Loucy (cell line): Measurements from ENCODE around the gene TFPI2.

Source experiments
- H2AFZ ChIP-seq: fragments of 200-600 bp; sonication (generic); 2 replicates; pipeline ENCODE4 v1.6.0; 2016; ENCODE audit warnings: antibody characterized with exemption, mild to moderate bottlenecking, low read length, moderate library complexity
- H3F3A ChIP-seq: fragments of 200-600 bp; 2 replicates; pipeline ENCODE4 v1.6.0; 2016; ENCODE audit warnings: antibody characterized with exemption, low read depth, mild to moderate bottlenecking
- H3K27me3 ChIP-seq: fragments of 200-600 bp; sonication (generic); 2 replicates; pipeline ENCODE4 v1.6.1; 2014; ENCODE audit warnings: low read length, mild to moderate bottlenecking; ENCODE audit not compliant: insufficient read depth, poor library complexity, severe bottlenecking
- H3K36me3 ChIP-seq: fragments of 200-600 bp; sonication (generic); 2 replicates; pipeline ENCODE4 v1.6.1; 2016; ENCODE audit warnings: low read length; ENCODE audit not compliant: insufficient read depth
- H3K4me1 ChIP-seq: fragments of 200-600 bp; sonication (generic); 2 replicates; pipeline ENCODE4 v1.5.1; 2014; ENCODE audit warnings: low read length, mild to moderate bottlenecking; ENCODE audit not compliant: insufficient read depth, poor library complexity, severe bottlenecking
- H3K4me2 ChIP-seq: fragments of 200-600 bp; sonication (generic); 2 replicates; pipeline ENCODE4 v1.6.0; 2014; ENCODE audit warnings: antibody characterized with exemption, low read length, low read depth, mild to moderate bottlenecking; ENCODE audit not compliant: poor library complexity, severe bottlenecking
- H3K4me3 ChIP-seq: fragments of 200-600 bp; sonication (generic); 2 replicates; pipeline ENCODE4 v1.5.1; 2014; ENCODE audit warnings: low read length, mild to moderate bottlenecking, mixed read lengths; ENCODE audit not compliant: poor library complexity, severe bottlenecking
- H3K79me2 ChIP-seq: fragments of 200-600 bp; sonication (generic); 2 replicates; pipeline ENCODE4 v1.6.1; 2014; ENCODE audit warnings: low read length; ENCODE audit not compliant: insufficient read depth
- H3K9ac ChIP-seq: fragments of 200-600 bp; sonication (generic); 2 replicates; pipeline ENCODE4 v1.6.0; 2014; ENCODE audit warnings: mild to moderate bottlenecking, low read depth, low read length, moderate library complexity; ENCODE audit not compliant: poor library complexity, severe bottlenecking
- H3K9me2 ChIP-seq: fragments of 200-600 bp; sonication (generic); replicated peaks from 2 replicates; pipeline ENCODE4 v1.6.1; 2016; ENCODE audit warnings: low read depth, low read length, mixed read lengths
- H3K9me3 ChIP-seq: fragments of 200-600 bp; sonication (generic); 2 replicates; pipeline ENCODE4 v1.6.1; 2014; ENCODE audit warnings: mild to moderate bottlenecking, antibody characterized with exemption, low read length, low read depth; ENCODE audit not compliant: insufficient read depth
- H4K20me1 ChIP-seq: fragments of 200-600 bp; sonication (generic); 2 replicates; pipeline ENCODE4 v1.6.0; 2014; ENCODE audit warnings: antibody characterized with exemption, low read length, mild to moderate bottlenecking; ENCODE audit not compliant: insufficient read depth, poor library complexity, severe bottlenecking
- EZH2phosphoT487 ChIP-seq: fragments of 200-600 bp; IDR thresholded peaks from 2 replicates; pipeline ENCODE4 v1.6.1; 2018; ENCODE audit warnings: antibody characterized with exemption, mild to moderate bottlenecking, moderate library complexity, borderline replicate concordance
- TF ChIP-seq, protein P1 (sequence below): fragments of 200-600 bp; sonication (generic); conservative IDR thresholded peaks from 2 replicates; pipeline ENCODE4 v1.5.1; 2014; ENCODE audit warnings: mild to moderate bottlenecking, antibody characterized with exemption, low read length

Gene TFPI2

DNA sequence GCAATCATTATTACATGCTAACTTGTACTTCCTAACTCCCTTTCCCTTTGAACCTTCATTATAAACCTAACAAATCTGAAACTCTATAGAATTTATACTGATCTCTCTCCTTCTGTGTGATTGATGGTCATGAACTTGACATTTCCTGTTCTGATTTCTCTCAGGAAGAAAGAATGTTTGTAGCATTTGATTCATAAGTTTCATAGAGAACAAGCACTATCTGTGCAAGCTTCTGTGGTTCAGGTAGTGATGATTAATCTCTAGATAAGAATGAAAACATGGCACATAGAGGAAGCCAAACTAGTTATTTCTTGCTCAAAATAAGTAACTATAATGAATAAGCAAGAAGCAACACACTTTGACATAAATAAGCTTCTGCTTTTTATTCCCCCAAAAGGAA is 34.2 kb downstream of the TFPI2 start:
- no peaks in the 10 kb centered on the region for H3F3A ChIP-seq
- no peaks in the 10 kb centered on the region for H3K4me1 ChIP-seq
- H4K20me1 ChIP-seq, result no peaks in the 10 kb centered on the region
- H3K9me2 ChIP-seq, result no peaks in the 10 kb centered on the region
- TF ChIP-seq, protein P1, sequence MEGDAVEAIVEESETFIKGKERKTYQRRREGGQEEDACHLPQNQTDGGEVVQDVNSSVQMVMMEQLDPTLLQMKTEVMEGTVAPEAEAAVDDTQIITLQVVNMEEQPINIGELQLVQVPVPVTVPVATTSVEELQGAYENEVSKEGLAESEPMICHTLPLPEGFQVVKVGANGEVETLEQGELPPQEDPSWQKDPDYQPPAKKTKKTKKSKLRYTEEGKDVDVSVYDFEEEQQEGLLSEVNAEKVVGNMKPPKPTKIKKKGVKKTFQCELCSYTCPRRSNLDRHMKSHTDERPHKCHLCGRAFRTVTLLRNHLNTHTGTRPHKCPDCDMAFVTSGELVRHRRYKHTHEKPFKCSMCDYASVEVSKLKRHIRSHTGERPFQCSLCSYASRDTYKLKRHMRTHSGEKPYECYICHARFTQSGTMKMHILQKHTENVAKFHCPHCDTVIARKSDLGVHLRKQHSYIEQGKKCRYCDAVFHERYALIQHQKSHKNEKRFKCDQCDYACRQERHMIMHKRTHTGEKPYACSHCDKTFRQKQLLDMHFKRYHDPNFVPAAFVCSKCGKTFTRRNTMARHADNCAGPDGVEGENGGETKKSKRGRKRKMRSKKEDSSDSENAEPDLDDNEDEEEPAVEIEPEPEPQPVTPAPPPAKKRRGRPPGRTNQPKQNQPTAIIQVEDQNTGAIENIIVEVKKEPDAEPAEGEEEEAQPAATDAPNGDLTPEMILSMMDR, result no peak
- no peak for TF ChIP-seq EZH2phosphoT487
- H3K9me3 ChIP-seq, result no peaks in the 10 kb centered on the region
- no peaks in the 10 kb centered on the region for H3K36me3 ChIP-seq
- no peak overlapping the region for H3K9ac ChIP-seq
- H2AFZ ChIP-seq, result no peak overlapping the region
- no peak overlapping the region for H3K4me3 ChIP-seq
- H3K4me2 ChIP-seq, result no peak overlapping the region
- no peaks in the 10 kb centered on the region for H3K27me3 ChIP-seq
- no peaks in the 10 kb centered on the region for H3K79me2 ChIP-seq

DNA sequence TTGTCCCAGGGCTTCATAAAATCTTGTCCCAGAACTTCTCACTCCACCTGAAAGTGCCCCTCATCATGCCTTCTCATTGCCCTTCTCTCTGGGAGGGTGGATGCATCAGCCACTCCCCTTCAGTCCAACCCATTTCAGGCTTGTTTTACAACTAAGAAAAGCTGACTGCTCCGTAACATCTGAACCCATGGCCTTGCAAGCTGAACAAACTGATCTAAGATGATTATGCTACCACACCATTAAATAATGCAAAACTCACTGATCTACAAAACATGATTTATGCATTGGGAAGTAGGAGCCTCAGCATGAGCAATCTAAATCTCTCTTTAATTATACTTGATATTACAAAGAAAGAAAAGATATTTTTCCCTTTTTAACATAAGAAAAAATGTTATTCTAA is 34.8 kb downstream of the TFPI2 start:
- H4K20me1 ChIP-seq, result no peaks in the 10 kb centered on the region
- H3K4me2 ChIP-seq, result no peak overlapping the region
- H3K9ac ChIP-seq, result no peak overlapping the region
- H3K9me2 ChIP-seq, result no peaks in the 10 kb centered on the region
- no peaks in the 10 kb centered on the region for H3K36me3 ChIP-seq
- H3K4me1 ChIP-seq, result no peaks in the 10 kb centered on the region
- no peak overlapping the region for H3K4me3 ChIP-seq
- no peaks in the 10 kb centered on the region for H3K27me3 ChIP-seq
- H2AFZ ChIP-seq, result no peak overlapping the region
- no peaks in the 10 kb centered on the region for H3K9me3 ChIP-seq
- H3K79me2 ChIP-seq, result no peaks in the 10 kb centered on the region
- TF ChIP-seq EZH2phosphoT487, result no peak
- TF ChIP-seq, protein P1, result no peak
- H3F3A ChIP-seq, result no peaks in the 10 kb centered on the region

DNA sequence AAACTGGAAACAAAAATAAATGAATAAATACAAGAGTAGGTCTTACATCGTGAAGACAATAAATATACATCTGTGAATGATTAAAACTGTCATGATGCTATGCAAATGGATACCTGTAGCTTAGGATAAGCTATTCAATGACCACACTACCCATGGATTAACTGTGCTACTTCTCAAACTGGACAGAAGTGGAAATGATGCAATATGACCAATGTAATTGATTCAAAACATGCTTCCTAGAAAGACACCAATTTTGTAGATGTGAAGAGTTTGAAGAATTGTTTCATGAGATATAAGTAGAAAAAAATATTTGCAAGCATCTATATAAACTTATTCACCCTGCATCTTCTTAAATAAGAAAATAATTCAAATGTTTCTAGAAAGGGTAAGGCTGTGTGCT is 36.1 kb downstream of the TFPI2 start:
- no peaks in the 10 kb centered on the region for H3K4me1 ChIP-seq
- H3K27me3 ChIP-seq, result no peaks in the 10 kb centered on the region
- H3K4me3 ChIP-seq, result no peak overlapping the region

More for the DNA sequence above, 36.1 kb downstream of the TFPI2 start:
- no peak overlapping the region for H2AFZ ChIP-seq
- no peaks in the 10 kb centered on the region for H4K20me1 ChIP-seq
- no peaks in the 10 kb centered on the region for H3K36me3 ChIP-seq
- TF ChIP-seq, protein P1, result no peak
- no peak for TF ChIP-seq EZH2phosphoT487
- no peak overlapping the region for H3K4me2 ChIP-seq
- no peaks in the 10 kb centered on the region for H3K79me2 ChIP-seq
- H3K9me2 ChIP-seq, result no peaks in the 10 kb centered on the region
- no peak overlapping the region for H3K9ac ChIP-seq
- H3F3A ChIP-seq, result no peaks in the 10 kb centered on the region
- H3K9me3 ChIP-seq, result no peaks in the 10 kb centered on the region
